HG02973 (cell line): ENCODE data around the gene HBB.
"Not testable (repeated sequence)": the region's sequence is repeated elsewhere in the genome, so short reads cannot be mapped to it uniquely, and the experiment has no call there.

ENCODE experiments used
- ATAC-seq: cut with Tn5 transposase; IDR thresholded peaks from one replicate; pipeline ENCODE4 v1.9.1; 2021; ENCODE audit warnings: moderate library complexity; ENCODE audit not compliant: unreplicated experiment

The HBB gene

GRCh38 chr11:5226732-5227310 is at the start of gene HBB:
Gene HBB, minus strand, starts transcription at chr11:5227071. Its CDS starts 50 bp downstream, at chr11:5227021.
- no peak for ATAC-seq

GRCh38 chr11:5275369-5276110 is 48.7 kb upstream of the HBB start:
- ATAC-seq = no peak

- no peak for ATAC-seq
These were observed 47.5 kb upstream of the HBB start for GRCh38 chr11:5274395-5274794.

GRCh38 chr11:5272395-5273017 is 45.6 kb upstream of the HBB start:
- no peak for ATAC-seq

- no peak for ATAC-seq
These were observed 42.9 kb upstream of the HBB start, which contains the start of gene HBE1 for GRCh38 chr11:5269715-5270147. Gene HBE1, minus strand, starts transcription at chr11:5269945. Its CDS starts 55 bp downstream, at chr11:5269890.

GRCh38 chr11:5267033-5267563 is 40.2 kb upstream of the HBB start:
- ATAC-seq = no peak

- no peak for ATAC-seq
These were observed 39.7 kb upstream of the HBB start for GRCh38 chr11:5266609-5267008.

GRCh38 chr11:5265832-5266231 is 39.0 kb upstream of the HBB start:
- ATAC-seq = no peak

- ATAC-seq = no peak
These were observed 31.8 kb upstream of the HBB start for GRCh38 chr11:5258543-5259262.

- ATAC-seq = no peak
These were observed 30.4 kb upstream of the HBB start for GRCh38 chr11:5257296-5257695.

GRCh38 chr11:5254646-5255413 is 28.0 kb upstream of the HBB start, which contains the start of gene HBG2:
Gene HBG2, minus strand, starts transcription at chr11:5254781. Its CDS starts 53 bp downstream, at chr11:5254728.
- not testable (repeated sequence) for ATAC-seq

GRCh38 chr11:5254023-5254422 is 27.2 kb upstream of the HBB start:
- not testable (repeated sequence) for ATAC-seq

- ATAC-seq = not testable (repeated sequence)
These were observed 26.6 kb upstream of the HBB start for GRCh38 chr11:5253440-5253839.

- ATAC-seq = no peak
These were observed 26.0 kb upstream of the HBB start for GRCh38 chr11:5252919-5253265.

- no peak for ATAC-seq
These were observed 25.5 kb upstream of the HBB start for GRCh38 chr11:5252192-5252918.

- no peak for ATAC-seq
These were observed 24.9 kb upstream of the HBB start for GRCh38 chr11:5251746-5252145.

- no peak for ATAC-seq
These were observed 23.8 kb upstream of the HBB start for GRCh38 chr11:5250543-5251204.

GRCh38 chr11:5249807-5250396 is 23.0 kb upstream of the HBB start, which contains the start of gene HBG1:
Gene HBG1, minus strand, starts transcription at chr11:5249857. Its CDS starts 53 bp downstream, at chr11:5249804.
- ATAC-seq = not testable (repeated sequence)

- not testable (repeated sequence) for ATAC-seq
These were observed 21.6 kb upstream of the HBB start for GRCh38 chr11:5248498-5248897.
